Rectal smooth muscle tissue (tissue), 1 donor: Measurements from ENCODE around the gene ANKRD42.

Experiments used
- H3K27ac ChIP-seq: one replicate; pipeline ENCODE4 v1.7.0; 2013; ENCODE audit warnings: low read depth, low read length, inconsistent platforms
- H3K27me3 ChIP-seq: one replicate; pipeline ENCODE4 v1.7.0; 2013; ENCODE audit warnings: low read length; ENCODE audit not compliant: control insufficient read depth, insufficient read depth
- H3K36me3 ChIP-seq: one replicate; pipeline ENCODE4 v1.7.0; 2013; ENCODE audit warnings: low read length; ENCODE audit not compliant: control insufficient read depth, insufficient read depth
- H3K4me1 ChIP-seq: one replicate; pipeline ENCODE4 v1.7.0; 2013; ENCODE audit warnings: low read length; ENCODE audit not compliant: control insufficient read depth, insufficient read depth
- H3K4me3 ChIP-seq: one replicate; pipeline ENCODE4 v1.7.0; 2013; ENCODE audit warnings: low read length
- H3K9ac ChIP-seq: one replicate; pipeline ENCODE4 v1.7.0; 2013; ENCODE audit warnings: low read length

Gene ANKRD42

DNA sequence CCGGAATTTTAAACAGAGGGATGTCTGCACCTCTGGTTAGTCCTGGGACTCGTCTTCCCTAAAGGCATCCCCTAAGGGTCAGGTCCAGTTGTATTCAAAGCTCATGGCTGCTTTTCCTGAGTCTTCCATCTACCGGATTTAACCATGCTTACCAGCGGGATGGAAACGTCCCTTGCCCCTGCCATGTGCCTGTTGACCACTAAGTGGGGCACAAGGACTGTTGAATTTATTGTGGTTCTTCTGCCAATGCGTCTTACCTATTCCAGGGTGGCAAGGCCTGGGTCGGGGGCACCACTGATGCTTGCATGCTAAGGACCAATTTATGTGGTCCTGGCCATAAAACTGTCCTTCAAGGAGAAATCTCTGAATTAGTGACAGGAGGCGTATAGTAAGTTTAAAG lies 25.6 kb downstream of the ANKRD42 start:
- Histone ChIP-seq H3K4me3 (no peak overlapping the region), H3K4me1 (no peaks in the 10 kb centered on the region), H3K27me3 (no peaks in the 10 kb centered on the region), H3K9ac (no peak overlapping the region), H3K36me3 (no peaks in the 10 kb centered on the region), H3K27ac (no peak overlapping the region)

GRCh38 chr11:83220260-83220659 lies 26.7 kb downstream of the ANKRD42 start:
- Histone ChIP-seq H3K36me3 (no peaks in the 10 kb centered on the region), H3K27ac (no peak overlapping the region), H3K9ac (no peak overlapping the region), H3K4me3 (no peak overlapping the region), H3K4me1 (no peaks in the 10 kb centered on the region), H3K27me3 (no peaks in the 10 kb centered on the region)

DNA sequence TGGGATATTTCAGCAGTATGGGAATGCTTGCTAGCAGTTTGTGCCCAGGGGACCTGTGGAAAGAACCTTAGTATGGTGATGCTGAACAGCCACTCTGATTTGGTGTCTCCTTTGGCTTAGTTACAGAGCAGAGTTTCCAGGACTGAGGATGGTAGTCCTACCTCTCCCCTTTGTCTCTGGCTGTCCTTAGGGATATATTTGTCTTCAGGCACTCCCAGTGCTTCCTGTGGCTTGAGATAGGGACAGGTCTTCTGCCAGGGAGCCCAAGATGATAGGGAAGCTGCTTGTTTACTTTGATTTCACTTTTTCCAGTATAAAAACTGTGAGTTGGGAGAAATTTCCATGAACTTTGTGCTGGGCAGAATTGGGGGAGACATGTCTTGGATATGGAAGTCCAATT lies 28.2 kb downstream of the ANKRD42 start:
- Histone ChIP-seq H3K36me3 (no peaks in the 10 kb centered on the region), H3K4me3 (no peak overlapping the region), H3K9ac (no peak overlapping the region), H3K27me3 (no peaks in the 10 kb centered on the region), H3K4me1 (no peaks in the 10 kb centered on the region), H3K27ac (no peak overlapping the region)

GRCh38 chr11:83222499-83222898 lies 29.0 kb downstream of the ANKRD42 start:
- Histone ChIP-seq H3K4me3 (no peak overlapping the region), H3K36me3 (no peaks in the 10 kb centered on the region), H3K27ac (no peak overlapping the region), H3K9ac (no peak overlapping the region), H3K4me1 (no peaks in the 10 kb centered on the region), H3K27me3 (no peaks in the 10 kb centered on the region)

GRCh38 chr11:83223457-83223856 lies 29.9 kb downstream of the ANKRD42 start:
- Histone ChIP-seq H3K27me3 (no peaks in the 10 kb centered on the region), H3K27ac (no peak overlapping the region), H3K4me1 (no peaks in the 10 kb centered on the region), H3K36me3 (no peaks in the 10 kb centered on the region), H3K9ac (no peak overlapping the region), H3K4me3 (no peak overlapping the region)

GRCh38 chr11:83235825-83236224 lies 42.3 kb downstream of the ANKRD42 start:
- H3K27ac ChIP-seq = no peak overlapping the region
- H3K27me3 ChIP-seq = no peaks in the 10 kb centered on the region
- H3K9ac ChIP-seq = no peak overlapping the region
- no peaks in the 10 kb centered on the region for H3K4me1 ChIP-seq
- H3K4me3 ChIP-seq = no peak overlapping the region
- H3K36me3 ChIP-seq = no peaks in the 10 kb centered on the region

- Histone ChIP-seq H3K4me3 (no peak overlapping the region), H3K27me3 (no peaks in the 10 kb centered on the region), H3K27ac (no peak overlapping the region), H3K9ac (no peak overlapping the region), H3K36me3 (no peaks in the 10 kb centered on the region), H3K4me1 (no peaks in the 10 kb centered on the region)
Observed at GRCh38 chr11:83238111-83238510, 44.6 kb downstream of the ANKRD42 start.

DNA sequence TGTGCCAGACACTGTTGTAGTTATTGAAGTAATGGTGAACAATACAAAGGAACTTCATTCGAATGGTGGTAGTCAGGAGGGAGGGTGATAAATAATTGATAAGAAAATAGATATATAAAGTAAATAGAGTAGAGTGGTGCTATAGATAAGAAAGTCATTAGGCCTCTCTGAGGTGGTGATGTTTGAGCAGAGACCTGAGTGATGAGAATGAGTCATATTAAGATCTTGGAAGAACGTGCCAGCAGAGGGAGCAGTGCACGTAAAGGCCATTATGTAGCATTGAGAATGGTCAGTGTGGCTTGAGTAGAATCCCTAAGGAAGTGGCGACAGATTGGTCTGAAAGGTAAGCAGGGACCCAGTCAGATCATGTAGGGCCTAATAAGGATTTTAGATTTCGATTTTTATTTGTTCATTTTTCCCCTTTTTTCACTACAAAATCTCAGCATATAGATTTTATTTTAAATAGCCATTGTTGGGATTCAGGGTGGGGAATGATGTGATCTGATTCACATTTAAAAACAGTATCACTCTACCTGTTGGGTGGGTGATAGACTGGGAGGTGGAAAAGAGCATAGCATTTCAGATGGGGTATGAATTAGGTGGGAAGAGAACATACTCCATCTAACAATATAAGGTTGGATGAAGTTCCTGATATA lies 47.9 kb downstream of the ANKRD42 start:
- H3K4me1 ChIP-seq = no peaks in the 10 kb centered on the region
- H3K4me3 ChIP-seq = no peak overlapping the region
- no peak overlapping the region for H3K9ac ChIP-seq
- no peaks in the 10 kb centered on the region for H3K36me3 ChIP-seq
- no peaks in the 10 kb centered on the region for H3K27me3 ChIP-seq
- H3K27ac ChIP-seq = no peak overlapping the region

DNA sequence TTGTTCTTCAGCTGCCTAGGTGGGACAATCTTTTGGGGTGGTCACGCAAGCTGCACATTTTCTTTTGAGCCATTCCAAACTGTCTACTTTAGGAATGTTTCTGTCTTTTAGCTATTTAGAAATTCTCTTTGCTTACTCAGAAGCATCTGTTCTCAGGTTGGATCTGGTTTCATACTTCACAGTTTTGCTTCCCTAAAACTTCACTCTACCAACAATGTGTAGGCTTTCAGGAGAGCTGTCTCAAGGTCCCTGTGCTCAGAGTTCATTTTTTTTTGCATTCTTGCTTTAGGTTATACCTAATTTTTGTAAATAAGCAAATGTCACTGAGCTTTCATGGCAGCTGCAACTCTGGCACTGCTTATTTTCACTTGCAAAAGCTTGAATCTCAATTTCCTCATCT lies 55.9 kb downstream of the ANKRD42 start:
- Histone ChIP-seq H3K9ac (no peak overlapping the region), H3K27me3 (no peaks in the 10 kb centered on the region), H3K4me1 (no peaks in the 10 kb centered on the region), H3K36me3 (no peaks in the 10 kb centered on the region), H3K4me3 (no peak overlapping the region), H3K27ac (no peak overlapping the region)

GRCh38 chr11:83249972-83250593 lies 56.6 kb downstream of the ANKRD42 start:
- no peaks in the 10 kb centered on the region for H3K36me3 ChIP-seq
- H3K4me3 ChIP-seq = no peak overlapping the region
- H3K27ac ChIP-seq = no peak overlapping the region
- H3K27me3 ChIP-seq = no peaks in the 10 kb centered on the region
- no peaks in the 10 kb centered on the region for H3K4me1 ChIP-seq
- H3K9ac ChIP-seq = no peak overlapping the region

GRCh38 chr11:83252266-83252665 lies 58.8 kb downstream of the ANKRD42 start:
- Histone ChIP-seq H3K27ac (no peak overlapping the region), H3K27me3 (no peaks in the 10 kb centered on the region), H3K36me3 (peaks cover 2% of the 10 kb centered on the region), H3K9ac (no peak overlapping the region), H3K4me3 (no peak overlapping the region), H3K4me1 (no peaks in the 10 kb centered on the region)

- H3K4me3 ChIP-seq = no peak overlapping the region
- no peak overlapping the region for H3K9ac ChIP-seq
- H3K27me3 ChIP-seq = no peaks in the 10 kb centered on the region
- H3K4me1 ChIP-seq = no peaks in the 10 kb centered on the region
- no peak overlapping the region for H3K27ac ChIP-seq
- H3K36me3 ChIP-seq = peaks cover 2% of the 10 kb centered on the region
Observed at GRCh38 chr11:83252941-83253340, 59.4 kb downstream of the ANKRD42 start.

DNA sequence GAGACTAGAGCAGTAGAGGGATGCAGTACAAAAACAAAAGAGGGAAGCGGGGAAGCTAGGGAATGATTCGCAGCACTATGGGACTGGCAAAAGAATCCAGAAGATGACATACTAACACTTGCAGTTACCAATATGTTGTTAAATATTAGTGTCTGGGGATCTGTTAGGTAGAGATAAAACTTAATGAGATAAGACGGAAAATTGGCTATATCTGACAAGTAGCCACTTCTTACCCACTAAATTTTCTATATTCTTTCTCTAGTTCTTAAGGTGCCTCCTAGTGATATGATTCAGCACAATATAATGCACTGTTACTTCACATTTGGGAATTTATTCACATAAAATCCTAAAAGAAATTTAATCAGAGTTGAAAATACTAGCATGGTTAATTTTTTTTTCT lies 61.9 kb downstream of the ANKRD42 start:
- Histone ChIP-seq H3K4me3 (no peak overlapping the region), H3K4me1 (no peaks in the 10 kb centered on the region), H3K9ac (no peak overlapping the region), H3K27me3 (no peaks in the 10 kb centered on the region), H3K36me3 (peaks cover 9% of the 10 kb centered on the region), H3K27ac (no peak overlapping the region)
